ENCODE data around the gene CPPED1.
A peak's percentile ranks its signal among the peaks of the same experiment; 100 is the strongest.
"Not testable (repeated sequence)": the region's sequence is repeated elsewhere in the genome, so short reads cannot be mapped to it uniquely, and the experiment has no call there.

The CPPED1 gene

DNA sequence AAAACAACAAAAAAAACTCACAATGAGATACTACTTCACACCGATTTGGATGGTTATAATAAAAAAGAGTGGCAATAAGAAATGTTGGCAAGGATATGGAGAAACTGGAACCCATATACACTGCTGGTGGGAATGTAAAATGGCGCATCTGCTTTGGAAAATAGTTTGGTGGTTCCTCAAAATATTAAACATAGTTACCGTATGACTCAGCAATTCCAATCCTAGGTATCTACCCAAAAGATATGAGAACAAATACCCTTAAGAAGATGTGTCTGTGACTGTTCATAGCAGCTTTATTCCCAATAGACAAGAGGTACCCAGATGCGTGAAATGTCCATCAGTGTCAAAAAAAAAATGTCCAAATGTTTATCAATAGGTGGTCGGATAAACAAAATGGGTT is 7.2 kb downstream of the CPPED1 start:
- Mint-ChIP-seq H3K27me3 (no peaks in the 10 kb centered on the region), H3K36me3 (ENCODE audit: insufficient read depth) (no peaks in the 10 kb centered on the region), H3K4me3 (no peak overlapping the region), H3K27ac (no peak overlapping the region), H3K4me1 (ENCODE audit: low read depth in 2 of 2) (peaks cover 8 to 10% of the 10 kb centered on the region in 2 donors), H3K9me3 (peaks cover 5 to 7% of the 10 kb centered on the region in 2 donors)
- no peak for DNase-seq
- no peak for ATAC-seq (replicated peaks)

- DNase-seq (no peak), ATAC-seq (replicated peaks) (no peak)
- peaks cover 5 to 7% of the 10 kb centered on the region in 2 donors for H3K9me3 Mint-ChIP-seq
- no peaks in the 10 kb centered on the region for H3K36me3 Mint-ChIP-seq (ENCODE audit: insufficient read depth)
- peaks cover 8 to 14% of the 10 kb centered on the region in 2 donors for H3K4me1 Mint-ChIP-seq (ENCODE audit: low read depth in 2 of 2)
- no peak overlapping the region for H3K27ac Mint-ChIP-seq
- no peak overlapping the region for H3K4me3 Mint-ChIP-seq
- no peaks in the 10 kb centered on the region for H3K27me3 Mint-ChIP-seq
Observed at GRCh38 chr16:12794486-12795387, 8.9 kb downstream of the CPPED1 start.

DNA sequence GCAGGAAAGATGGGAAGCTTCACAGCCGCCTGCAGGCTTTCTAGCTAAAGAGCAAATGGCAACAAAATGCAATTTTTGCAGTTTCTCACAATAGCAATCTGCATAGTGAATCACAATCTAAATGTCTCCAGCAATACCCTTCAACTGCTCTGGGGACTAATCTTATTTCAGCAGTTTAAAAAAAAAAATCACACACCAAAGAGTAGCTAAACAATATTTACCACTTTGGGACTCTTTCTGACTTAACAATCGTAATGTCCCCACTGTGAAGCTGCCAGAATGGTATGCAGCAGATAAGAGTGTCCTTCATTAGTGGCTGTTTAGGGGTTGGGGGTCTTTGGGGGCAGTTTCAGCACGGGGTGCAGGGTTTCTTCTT is 9.8 kb downstream of the CPPED1 start:
- ATAC-seq (replicated peaks): no peak
- no peaks in the 10 kb centered on the region for H3K27me3 Mint-ChIP-seq
- no peak for DNase-seq
- no peaks in the 10 kb centered on the region for H3K36me3 Mint-ChIP-seq (ENCODE audit: insufficient read depth)
- peaks cover 8 to 14% of the 10 kb centered on the region in 2 donors for H3K4me1 Mint-ChIP-seq (ENCODE audit: low read depth in 2 of 2)
- no peak overlapping the region for H3K4me3 Mint-ChIP-seq
- peaks cover 5 to 7% of the 10 kb centered on the region in 2 donors for H3K9me3 Mint-ChIP-seq
- no peak overlapping the region for H3K27ac Mint-ChIP-seq

DNA sequence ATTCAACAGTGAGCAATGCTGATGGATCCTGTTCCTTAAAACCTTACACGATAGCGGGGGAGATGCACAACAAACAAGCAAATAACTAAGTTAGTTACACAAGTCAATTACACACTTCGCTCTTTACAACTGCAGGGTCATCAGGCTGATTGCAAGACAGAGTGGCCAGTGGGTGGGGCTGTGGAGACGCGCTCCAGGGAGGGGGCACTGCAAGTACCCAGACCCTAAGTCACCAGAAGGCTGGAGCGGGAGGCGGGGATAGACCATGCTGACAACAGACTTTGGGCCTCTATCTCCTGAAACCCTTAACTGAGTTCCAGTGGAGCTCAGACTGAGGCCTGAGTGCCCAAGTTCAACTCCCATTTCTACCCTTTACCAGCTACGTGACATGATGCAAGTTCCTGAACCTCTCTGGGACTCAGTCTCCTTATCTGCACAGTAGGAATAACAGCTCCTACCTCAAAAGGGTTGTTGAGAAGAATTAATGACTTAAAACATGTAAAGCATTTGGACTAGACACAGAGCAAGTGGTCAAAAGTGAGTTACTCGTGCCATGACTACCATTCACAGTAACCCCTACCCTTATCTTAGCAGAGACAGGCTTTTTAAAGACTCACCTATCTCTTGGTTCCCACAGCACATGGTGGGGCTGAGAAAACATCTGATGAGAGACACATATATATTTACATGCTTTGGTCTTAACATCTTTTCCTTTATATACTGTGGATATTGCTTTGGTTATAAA is 10.4 kb downstream of the CPPED1 start:
- Mint-ChIP-seq H3K9me3 (peaks cover 5 to 7% of the 10 kb centered on the region in 2 donors), H3K36me3 (ENCODE audit: insufficient read depth) (no peaks in the 10 kb centered on the region), H3K4me3 (no peak overlapping the region), H3K27ac (peak overlapping the region in 1 of 2 donors; percentile 22), H3K4me1 (ENCODE audit: low read depth in 2 of 2) (peaks cover 8 to 14% of the 10 kb centered on the region in 2 donors), H3K27me3 (no peaks in the 10 kb centered on the region)
- no peak for DNase-seq
- ATAC-seq (replicated peaks): no peak

DNA sequence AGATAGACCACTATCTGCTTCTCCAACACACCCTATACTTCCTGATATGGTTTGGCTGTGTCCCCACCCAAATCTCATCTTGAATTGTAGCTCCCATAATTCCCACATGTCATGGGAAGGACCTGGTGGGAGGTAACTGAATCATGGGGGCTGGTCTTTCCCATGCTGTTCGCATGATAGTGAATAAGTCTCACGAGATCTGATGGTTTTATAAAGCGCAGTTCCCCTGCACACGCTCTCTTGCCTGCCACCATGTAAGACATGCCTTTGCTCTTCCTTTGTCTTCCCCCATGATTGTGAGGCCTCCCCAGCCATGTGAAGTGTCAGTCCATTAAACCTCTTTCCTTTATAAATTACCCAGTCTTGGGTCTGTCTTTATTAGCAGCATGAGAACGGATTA is 11.2 kb downstream of the CPPED1 start:
- not testable (repeated sequence) for ATAC-seq (replicated peaks); H3K36me3 Mint-ChIP-seq (ENCODE audit: insufficient read depth); DNase-seq; H3K9me3 Mint-ChIP-seq; H3K4me3 Mint-ChIP-seq; H3K27me3 Mint-ChIP-seq
- Mint-ChIP-seq H3K27ac (peak overlapping the region in 1 of 2 donors; percentile 22), H3K4me1 (ENCODE audit: low read depth in 2 of 2) (peaks cover 8 to 14% of the 10 kb centered on the region in 2 donors)

DNA sequence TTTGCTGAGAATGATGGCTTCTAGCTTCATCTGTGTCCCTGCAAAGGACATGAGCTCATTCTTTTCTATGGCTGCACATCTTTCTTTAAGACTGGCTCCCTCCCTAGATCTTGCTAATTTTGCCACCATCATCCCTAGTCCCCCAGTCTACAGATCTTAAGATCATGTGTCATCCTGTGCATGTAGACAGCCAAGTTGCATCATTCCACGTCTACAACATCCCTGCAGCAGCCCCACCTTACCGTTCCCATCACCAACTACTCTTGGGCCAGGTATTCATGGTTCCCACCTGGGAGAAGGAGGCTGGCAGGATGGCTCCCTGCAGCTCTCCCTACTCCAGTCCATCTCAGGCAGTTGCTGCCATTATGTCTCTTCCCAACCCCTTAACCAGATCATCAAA is 12.3 kb downstream of the CPPED1 start:
- Mint-ChIP-seq H3K27ac (no peak overlapping the region), H3K36me3 (ENCODE audit: insufficient read depth) (no peaks in the 10 kb centered on the region), H3K27me3 (no peaks in the 10 kb centered on the region), H3K9me3 (peaks cover 5 to 7% of the 10 kb centered on the region in 2 donors), H3K4me3 (no peak overlapping the region), H3K4me1 (ENCODE audit: low read depth in 2 of 2) (peaks cover 8 to 14% of the 10 kb centered on the region in 2 donors)
- no peak for ATAC-seq (replicated peaks)
- DNase-seq: no peak

DNA sequence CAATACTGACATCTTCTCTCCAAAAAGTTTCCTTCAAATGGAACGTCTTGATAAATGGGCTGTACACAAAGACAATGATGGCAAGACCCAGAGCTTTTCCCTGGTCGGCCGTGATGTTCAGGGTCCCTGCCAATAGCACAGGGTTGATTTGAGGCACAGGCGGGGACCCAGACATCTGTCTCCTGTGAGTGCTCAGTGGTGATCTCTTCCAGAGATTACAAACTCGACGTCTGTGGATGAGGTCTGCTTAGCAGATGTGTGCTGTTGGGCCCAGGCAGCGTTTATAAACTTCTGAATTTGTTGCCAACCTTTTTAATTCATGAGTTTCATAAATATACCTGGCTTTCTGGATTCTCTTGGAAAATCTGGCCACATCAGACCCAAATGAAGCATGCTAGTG is 14.9 kb downstream of the CPPED1 start:
- no peak for DNase-seq
- no peak overlapping the region for H3K4me3 Mint-ChIP-seq
- H3K9me3 Mint-ChIP-seq: peaks cover 5 to 7% of the 10 kb centered on the region in 2 donors

GRCh38 chr16:12786081-12786480 is 17.6 kb downstream of the CPPED1 start:
- Mint-ChIP-seq H3K27me3 (no peaks in the 10 kb centered on the region), H3K27ac (no peak overlapping the region), H3K36me3 (ENCODE audit: insufficient read depth) (peaks cover 3% of the 10 kb centered on the region), H3K4me1 (ENCODE audit: low read depth in 2 of 2) (peaks cover 7 to 10% of the 10 kb centered on the region in 2 donors), H3K9me3 (no peaks in the 10 kb centered on the region), H3K4me3 (no peak overlapping the region)
- DNase-seq: no peak
- no peak for ATAC-seq (replicated peaks)

More for the DNA sequence above, 14.9 kb downstream of the CPPED1 start:
- Mint-ChIP-seq H3K27ac (no peak overlapping the region), H3K4me1 (ENCODE audit: low read depth in 2 of 2) (peaks cover 8 to 14% of the 10 kb centered on the region in 2 donors), H3K27me3 (no peaks in the 10 kb centered on the region), H3K36me3 (ENCODE audit: insufficient read depth) (peaks cover 3% of the 10 kb centered on the region)
- ATAC-seq (replicated peaks): no peak

DNA sequence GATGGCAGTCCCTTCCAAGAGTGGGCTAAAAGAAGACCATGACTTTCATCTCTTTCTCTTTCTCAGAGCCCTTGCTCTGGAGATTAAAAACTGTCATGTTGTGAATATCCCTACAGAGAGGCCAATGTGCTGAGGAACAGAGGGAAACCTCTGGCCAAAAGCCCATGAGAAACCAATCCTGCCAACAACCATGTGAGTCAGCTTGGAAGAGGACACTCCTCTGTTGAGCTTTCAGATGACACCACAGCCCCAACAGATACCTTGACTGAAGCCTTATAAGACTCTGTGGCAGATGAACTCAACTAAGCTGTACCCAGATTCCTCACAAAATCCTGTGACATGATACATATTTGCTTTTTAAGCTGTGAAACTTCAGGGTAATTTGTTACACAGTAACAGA is 19.6 kb downstream of the CPPED1 start:
- Mint-ChIP-seq H3K27me3 (no peaks in the 10 kb centered on the region), H3K9me3 (no peaks in the 10 kb centered on the region), H3K4me1 (ENCODE audit: low read depth in 2 of 2) (peaks cover 7 to 9% of the 10 kb centered on the region in 2 donors), H3K36me3 (ENCODE audit: insufficient read depth) (peaks cover 3% of the 10 kb centered on the region), H3K4me3 (no peak overlapping the region), H3K27ac (no peak overlapping the region)
- no peak for DNase-seq
- no peak for ATAC-seq (replicated peaks)

DNA sequence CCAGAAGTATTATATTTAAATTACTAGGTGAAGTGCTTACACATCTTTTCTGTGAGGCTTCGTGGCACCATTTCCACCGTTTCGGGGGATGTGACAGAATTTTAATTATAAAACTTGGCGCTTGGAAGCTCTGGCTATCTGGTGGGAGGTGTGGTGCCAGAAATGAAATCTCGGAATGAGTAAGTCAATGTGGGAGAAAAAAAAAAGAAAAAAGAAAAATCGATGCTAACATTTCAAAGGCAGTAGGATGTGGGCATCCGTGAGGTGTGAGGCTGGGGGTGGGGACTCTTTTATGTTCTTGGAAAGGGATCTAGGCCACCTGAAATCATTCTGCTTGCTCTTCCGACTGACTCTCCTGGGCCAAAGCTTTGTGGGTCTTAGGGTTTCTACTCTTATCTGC is 21.9 kb downstream of the CPPED1 start:
- peaks cover 7% of the 10 kb centered on the region for H3K36me3 Mint-ChIP-seq (ENCODE audit: insufficient read depth)
- peak overlapping the region; percentile 7 to 53 for H3K4me3 Mint-ChIP-seq
- H3K4me1 Mint-ChIP-seq (ENCODE audit: low read depth in 2 of 2): peaks cover 7 to 9% of the 10 kb centered on the region in 2 donors
- ATAC-seq (replicated peaks): peak; percentile 74
- peak overlapping the region in 1 of 2 donors; percentile 22 for H3K27ac Mint-ChIP-seq
- peak in 1 of 3 experiments; percentile 4 for DNase-seq
- no peaks in the 10 kb centered on the region for H3K9me3 Mint-ChIP-seq
- H3K27me3 Mint-ChIP-seq: no peaks in the 10 kb centered on the region

GRCh38 chr16:12780467-12780866 is 23.2 kb downstream of the CPPED1 start:
- H3K4me3 Mint-ChIP-seq: no peak overlapping the region
- H3K4me1 Mint-ChIP-seq (ENCODE audit: low read depth in 2 of 2): peaks cover 7 to 9% of the 10 kb centered on the region in 2 donors
- no peaks in the 10 kb centered on the region for H3K9me3 Mint-ChIP-seq
- no peak for DNase-seq
- ATAC-seq (replicated peaks): no peak
- H3K36me3 Mint-ChIP-seq (ENCODE audit: insufficient read depth): peaks cover 7% of the 10 kb centered on the region
- no peak overlapping the region for H3K27ac Mint-ChIP-seq
- H3K27me3 Mint-ChIP-seq: no peaks in the 10 kb centered on the region

- Mint-ChIP-seq H3K4me1 (ENCODE audit: low read depth in 2 of 2) (peaks cover 7 to 9% of the 10 kb centered on the region in 2 donors), H3K9me3 (no peaks in the 10 kb centered on the region)
- no peak for DNase-seq
Observed at GRCh38 chr16:12778726-12779125, 25.0 kb downstream of the CPPED1 start.

GRCh38 chr16:12775656-12776236 is 27.9 kb downstream of the CPPED1 start:
- ATAC-seq (replicated peaks) (no peak), DNase-seq (no peak)
- no peaks in the 10 kb centered on the region for H3K9me3 Mint-ChIP-seq
- no peak overlapping the region for H3K27ac Mint-ChIP-seq
- no peaks in the 10 kb centered on the region for H3K27me3 Mint-ChIP-seq
- H3K4me3 Mint-ChIP-seq: no peak overlapping the region
- H3K36me3 Mint-ChIP-seq (ENCODE audit: insufficient read depth): peaks cover 4% of the 10 kb centered on the region
- H3K4me1 Mint-ChIP-seq (ENCODE audit: low read depth in 2 of 2): peaks cover 0 to 1% of the 10 kb centered on the region in 2 donors

More at GRCh38 chr16:12778726-12779125, 25.0 kb downstream of the CPPED1 start:
- Mint-ChIP-seq H3K4me3 (no peak overlapping the region), H3K36me3 (ENCODE audit: insufficient read depth) (peaks cover 4% of the 10 kb centered on the region), H3K27me3 (no peaks in the 10 kb centered on the region), H3K27ac (no peak overlapping the region)
- ATAC-seq (replicated peaks): no peak

Measured in effector memory CD8-positive, alpha-beta T cell (primary cell).